ENCODE data around the gene SMIM9. TPM values are rescaled to one million over a fixed set of nuclear protein-coding genes. Genes with fewer than 3 reads are reported as not detected.
"Not testable (repeated sequence)": the region's sequence is repeated elsewhere in the genome, so short reads cannot be mapped to it uniquely, and the experiment has no call there.

Gene SMIM9
- total RNA-seq, 2 experiments from 2014 or later: not detected

DNA sequence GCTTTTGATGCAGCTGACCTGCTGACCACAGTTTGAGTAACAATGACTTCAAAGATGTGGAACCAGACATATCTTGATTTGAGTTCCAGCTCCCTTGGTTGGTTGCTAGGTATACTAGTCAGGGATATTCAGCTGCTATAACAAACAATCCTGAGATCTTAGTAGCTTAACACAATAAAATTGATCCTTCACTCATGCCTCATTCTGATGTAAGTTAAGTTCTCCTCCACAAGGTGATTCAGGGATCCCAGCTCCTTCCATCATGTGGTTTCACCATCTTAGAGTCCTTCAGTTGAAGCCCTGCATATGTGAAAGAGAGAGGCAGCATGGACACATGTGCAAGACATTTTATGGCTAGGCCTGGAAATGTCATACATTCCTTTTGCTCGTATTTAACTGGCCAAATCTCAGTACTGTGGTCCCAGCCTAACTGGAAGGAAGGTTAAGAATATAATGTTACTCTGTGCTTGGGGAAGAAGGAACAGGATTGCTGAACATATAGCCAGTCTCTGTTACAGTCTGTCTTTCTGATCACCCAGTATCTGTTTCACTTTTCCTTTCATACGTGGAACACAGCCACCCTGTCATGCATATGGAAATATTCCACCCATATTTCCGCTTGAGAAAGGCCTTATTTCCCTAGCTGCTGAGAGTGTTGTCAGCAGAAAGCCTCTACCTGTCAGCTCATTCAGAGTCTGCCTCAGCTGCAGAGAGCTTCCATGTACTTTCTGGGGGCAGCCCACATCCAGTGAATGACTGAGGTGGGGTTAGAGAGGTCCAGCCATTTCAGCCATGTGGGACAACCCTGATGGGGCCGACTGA is 7.1 kb downstream of the SMIM9 start:
- Mint-ChIP-seq H3K4me3 (no peak overlapping the region), H3K4me1 (ENCODE audit: low read depth) (peaks cover 14% of the 10 kb centered on the region), H3K9me3 (no peaks in the 10 kb centered on the region), H3K36me3 (ENCODE audit: low read depth) (no peaks in the 10 kb centered on the region), H3K27ac (peak overlapping the region; percentile 10), H3K27me3 (ENCODE audit: low read depth) (no peaks in the 10 kb centered on the region)
- intact Hi-C loops (cut with micrococcal nuclease): no loop called here
- DNase-seq: peak; percentile 7
- CTCF ChIA-PET: interaction anchor here (0.6 kb wide), 1 partner anchor 31 kb away, joined by 6 read pairs; no protein-coding TSS in a partner anchor

DNA sequence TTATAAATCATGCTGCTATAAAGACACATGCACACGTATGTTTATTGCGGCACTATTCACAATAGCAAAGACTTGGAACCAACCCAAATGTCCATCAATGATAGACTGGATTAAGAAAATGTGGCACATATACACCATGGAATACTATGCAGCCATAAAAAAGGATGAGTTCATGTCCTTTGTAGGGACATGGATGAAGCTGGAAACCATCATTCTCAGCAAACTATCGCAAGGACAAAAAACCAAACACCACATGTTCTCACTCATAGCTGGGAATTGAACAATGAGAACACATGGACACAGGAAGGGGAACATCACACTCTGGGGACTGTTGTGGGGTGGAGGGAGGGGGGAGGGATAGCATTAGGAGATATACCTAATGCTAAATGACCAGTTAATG is 8.9 kb downstream of the SMIM9 start:
- H3K9me3 Mint-ChIP-seq; H3K27ac Mint-ChIP-seq; CTCF ChIA-PET; H3K4me3 Mint-ChIP-seq; H3K27me3 Mint-ChIP-seq (ENCODE audit: low read depth); H3K36me3 Mint-ChIP-seq (ENCODE audit: low read depth); intact Hi-C loops (cut with micrococcal nuclease); DNase-seq: not testable (repeated sequence)
- H3K4me1 Mint-ChIP-seq (ENCODE audit: low read depth): peaks cover 14% of the 10 kb centered on the region

GRCh38 chrX:154824638-154825037 is 9.8 kb downstream of the SMIM9 start:
- intact Hi-C loops (cut with micrococcal nuclease): no loop called here
- Mint-ChIP-seq H3K27me3 (ENCODE audit: low read depth) (no peaks in the 10 kb centered on the region), H3K4me1 (ENCODE audit: low read depth) (peaks cover 14% of the 10 kb centered on the region), H3K36me3 (ENCODE audit: low read depth) (no peaks in the 10 kb centered on the region), H3K9me3 (no peaks in the 10 kb centered on the region), H3K27ac (no peak overlapping the region), H3K4me3 (no peak overlapping the region)
- CTCF ChIA-PET: no interaction called here
- no peak for DNase-seq

GRCh38 chrX:154822029-154822428 is 12.4 kb downstream of the SMIM9 start:
- Mint-ChIP-seq H3K27me3 (ENCODE audit: low read depth) (no peaks in the 10 kb centered on the region), H3K4me1 (ENCODE audit: low read depth) (no peaks in the 10 kb centered on the region), H3K9me3 (no peaks in the 10 kb centered on the region), H3K36me3 (ENCODE audit: low read depth) (no peaks in the 10 kb centered on the region), H3K27ac (no peak overlapping the region), H3K4me3 (no peak overlapping the region)
- CTCF ChIA-PET: interaction anchor here (0.8 kb wide), 1 partner anchor 47 kb away, joined by 3 read pairs; no protein-coding TSS in a partner anchor
- intact Hi-C loops (cut with micrococcal nuclease): no loop called here
- no peak for DNase-seq

DNA sequence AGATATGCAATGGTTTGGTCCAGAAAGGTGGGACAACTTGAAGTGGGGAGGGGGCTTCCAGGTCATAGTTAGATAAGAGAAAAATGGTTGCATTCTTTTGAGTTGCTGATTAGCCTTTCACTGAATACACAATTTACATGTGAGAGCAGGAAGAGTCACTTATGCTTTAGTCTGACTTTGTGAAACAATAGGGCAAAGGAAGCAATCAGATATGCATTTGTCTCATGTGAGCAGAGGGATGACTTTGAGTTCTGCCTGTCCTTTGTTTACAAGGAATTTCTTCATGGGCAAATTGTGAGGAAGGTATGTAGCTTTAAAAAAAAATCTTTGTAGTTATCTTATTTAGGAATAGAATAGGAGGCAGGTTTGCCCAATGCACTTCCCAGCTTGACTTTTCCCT is 12.9 kb downstream of the SMIM9 start:
- intact Hi-C loops (cut with micrococcal nuclease): no loop called here
- Mint-ChIP-seq H3K9me3 (no peaks in the 10 kb centered on the region), H3K27me3 (ENCODE audit: low read depth) (no peaks in the 10 kb centered on the region), H3K27ac (no peak overlapping the region), H3K4me3 (no peak overlapping the region), H3K36me3 (ENCODE audit: low read depth) (no peaks in the 10 kb centered on the region), H3K4me1 (ENCODE audit: low read depth) (no peaks in the 10 kb centered on the region)
- CTCF ChIA-PET: interaction anchor here (0.8 kb wide), 1 partner anchor 47 kb away, joined by 3 read pairs; no protein-coding TSS in a partner anchor
- DNase-seq: no peak

- Mint-ChIP-seq H3K36me3 (ENCODE audit: low read depth) (no peaks in the 10 kb centered on the region), H3K4me1 (ENCODE audit: low read depth) (no peaks in the 10 kb centered on the region), H3K27ac (no peak overlapping the region), H3K4me3 (no peak overlapping the region), H3K27me3 (ENCODE audit: low read depth) (no peaks in the 10 kb centered on the region), H3K9me3 (no peaks in the 10 kb centered on the region)
- DNase-seq: no peak
- CTCF ChIA-PET: no interaction called here
- intact Hi-C loops (cut with micrococcal nuclease): no loop called here
Measured at GRCh38 chrX:154819771-154820341, 14.6 kb downstream of the SMIM9 start.

DNA sequence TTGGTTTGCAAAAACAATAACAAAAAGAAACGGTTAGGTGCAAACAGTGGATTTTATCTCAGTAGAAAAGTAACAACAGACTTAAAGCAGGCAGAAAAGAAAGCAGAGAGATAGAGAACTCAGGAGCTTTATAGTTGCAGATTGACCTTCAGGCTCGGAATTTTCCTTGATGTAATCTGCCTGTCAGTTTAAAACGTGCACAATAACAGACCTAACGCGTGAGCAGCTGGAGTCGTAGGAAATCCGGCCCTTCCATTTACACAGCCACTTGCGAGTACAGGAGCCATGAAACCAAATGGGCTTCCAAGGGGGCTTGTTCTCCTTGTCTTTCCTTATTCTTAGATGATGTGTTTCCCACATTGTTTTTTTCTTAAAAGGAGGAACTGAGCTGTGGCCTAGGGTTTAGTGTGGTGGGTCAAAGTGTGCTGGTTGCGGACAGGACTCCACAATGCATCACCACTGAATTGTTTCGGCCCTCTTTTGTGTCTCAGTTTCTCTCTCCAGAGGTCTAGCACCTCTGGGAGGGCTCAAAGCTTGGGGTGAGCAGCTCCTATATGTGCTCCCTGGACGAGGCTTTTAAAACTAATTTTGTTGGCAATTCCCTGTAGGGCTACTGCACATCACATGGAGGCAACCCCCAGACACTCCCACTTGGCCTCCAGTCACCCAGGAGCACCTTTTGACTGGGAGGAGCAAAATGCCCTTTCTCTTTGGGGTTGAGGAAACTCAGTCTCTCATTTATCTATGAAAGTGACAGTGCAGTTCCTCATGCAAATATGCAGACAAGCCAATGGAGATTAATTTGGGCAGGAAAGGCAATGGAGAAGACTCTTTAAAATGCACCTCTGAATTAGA is 15.3 kb downstream of the SMIM9 start:
- Mint-ChIP-seq H3K9me3 (no peaks in the 10 kb centered on the region), H3K27me3 (ENCODE audit: low read depth) (no peaks in the 10 kb centered on the region), H3K4me3 (no peak overlapping the region), H3K36me3 (ENCODE audit: low read depth) (no peaks in the 10 kb centered on the region), H3K27ac (no peak overlapping the region), H3K4me1 (ENCODE audit: low read depth) (no peaks in the 10 kb centered on the region)
- CTCF ChIA-PET: no interaction called here
- intact Hi-C loops (cut with micrococcal nuclease): no loop called here
- DNase-seq: no peak

DNA sequence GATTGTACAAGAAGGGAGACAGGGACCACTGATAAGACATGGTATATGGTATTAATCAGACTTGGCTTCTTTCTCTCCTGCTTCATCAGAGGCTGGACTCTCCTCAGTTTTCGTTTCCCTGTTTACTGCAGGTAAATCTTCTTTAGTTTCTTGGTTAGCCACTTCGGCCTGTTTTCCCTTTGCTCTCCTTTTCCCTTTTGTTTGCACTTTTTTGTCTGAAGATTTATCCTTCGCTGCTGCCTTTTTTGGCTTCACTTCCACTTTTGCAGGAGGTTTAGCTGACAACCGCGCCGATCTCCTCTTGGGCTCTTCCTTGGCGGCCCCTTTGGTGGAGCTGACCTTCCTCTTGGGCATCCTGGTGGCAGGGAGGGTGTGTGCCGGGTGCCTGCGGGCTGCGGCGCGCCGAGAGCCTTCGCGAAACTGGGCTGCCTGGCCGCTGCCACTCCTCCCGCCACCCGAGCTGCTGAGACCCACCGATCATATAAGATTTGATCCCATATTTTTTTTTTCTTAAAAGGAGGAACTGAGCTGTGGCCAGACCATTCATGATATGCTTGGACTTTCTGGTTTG is 17.3 kb downstream of the SMIM9 start:
- DNase-seq; intact Hi-C loops (cut with micrococcal nuclease); H3K4me3 Mint-ChIP-seq; H3K4me1 Mint-ChIP-seq (ENCODE audit: low read depth); H3K27ac Mint-ChIP-seq; H3K27me3 Mint-ChIP-seq (ENCODE audit: low read depth); H3K9me3 Mint-ChIP-seq; H3K36me3 Mint-ChIP-seq (ENCODE audit: low read depth): not testable (repeated sequence)
- CTCF ChIA-PET: interaction anchor here (0.7 kb wide), 1 partner anchor 47 kb away, joined by 3 read pairs; no protein-coding TSS in a partner anchor

GRCh38 chrX:154816326-154816898 is 18.1 kb downstream of the SMIM9 start:
- H3K27me3 Mint-ChIP-seq (ENCODE audit: low read depth); H3K9me3 Mint-ChIP-seq; DNase-seq; H3K36me3 Mint-ChIP-seq (ENCODE audit: low read depth); H3K4me1 Mint-ChIP-seq (ENCODE audit: low read depth); intact Hi-C loops (cut with micrococcal nuclease); H3K27ac Mint-ChIP-seq; H3K4me3 Mint-ChIP-seq; CTCF ChIA-PET: not testable (repeated sequence)

GRCh38 chrX:154815274-154815818 is 19.1 kb downstream of the SMIM9 start:
- peaks cover 2% of the 10 kb centered on the region for H3K27me3 Mint-ChIP-seq (ENCODE audit: low read depth)
- H3K27ac Mint-ChIP-seq: no peak overlapping the region
- no peak for DNase-seq
- H3K9me3 Mint-ChIP-seq: no peaks in the 10 kb centered on the region
- H3K4me1 Mint-ChIP-seq (ENCODE audit: low read depth): no peaks in the 10 kb centered on the region
- H3K4me3 Mint-ChIP-seq: no peak overlapping the region
- no peaks in the 10 kb centered on the region for H3K36me3 Mint-ChIP-seq (ENCODE audit: low read depth)
- intact Hi-C loops (cut with micrococcal nuclease): no loop called here
- CTCF ChIA-PET: no interaction called here

- Mint-ChIP-seq H3K4me3 (no peak overlapping the region), H3K27me3 (ENCODE audit: low read depth) (peaks cover 2% of the 10 kb centered on the region), H3K27ac (no peak overlapping the region), H3K36me3 (ENCODE audit: low read depth) (no peaks in the 10 kb centered on the region), H3K4me1 (ENCODE audit: low read depth) (peaks cover 2% of the 10 kb centered on the region), H3K9me3 (no peaks in the 10 kb centered on the region)
- DNase-seq: no peak
- intact Hi-C loops (cut with micrococcal nuclease): no loop called here
- CTCF ChIA-PET: no interaction called here
Measured at GRCh38 chrX:154813801-154814200, 20.7 kb downstream of the SMIM9 start.

All from activated naive CD4-positive, alpha-beta T cell treated with anti-CD3 and anti-CD28 coated beads for 36 hours (primary cell).